COLO668 (cell line): ENCODE measurements around the gene KLF16.

Experiments used
- DNase-seq: peaks from one replicate; lab custom pipeline; 2025; ENCODE audit not compliant: unreplicated experiment; lab: John Stamatoyannopoulos, UW

Gene KLF16

GRCh38 chr19:1856698-1857603 lies 6.4 kb downstream of the KLF16 start:
- peak; percentile 90 for DNase-seq

GRCh38 chr19:1856345-1856697 lies 7.1 kb downstream of the KLF16 start:
- DNase-seq = no peak

GRCh38 chr19:1855828-1856255 lies 7.5 kb downstream of the KLF16 start:
- DNase-seq = peak; percentile 47

GRCh38 chr19:1855040-1855827 lies 8.1 kb downstream of the KLF16 start:
- DNase-seq = peak; percentile 94

GRCh38 chr19:1854542-1855039 lies 8.8 kb downstream of the KLF16 start:
- no peak for DNase-seq

- DNase-seq = no peak
These were observed 9.3 kb downstream of the KLF16 start for GRCh38 chr19:1854039-1854541.

- DNase-seq = peak; percentile 78
These were observed 9.9 kb downstream of the KLF16 start for GRCh38 chr19:1853295-1854038.

- no peak for DNase-seq
These were observed 10.7 kb downstream of the KLF16 start for GRCh38 chr19:1852581-1853128.

- DNase-seq = peak; percentile 7
These were observed 11.5 kb downstream of the KLF16 start for GRCh38 chr19:1851654-1852580.

GRCh38 chr19:1850809-1851653 lies 12.3 kb downstream of the KLF16 start:
- DNase-seq = peak; percentile 7

GRCh38 chr19:1849886-1850398 lies 13.4 kb downstream of the KLF16 start:
- DNase-seq = no peak

- DNase-seq = no peak
These were observed 14.3 kb downstream of the KLF16 start for GRCh38 chr19:1849132-1849474.

GRCh38 chr19:1848399-1849131 lies 14.8 kb downstream of the KLF16 start, which contains the start of gene REXO1:
REXO1 (minus strand) TSS chr19:1848483; CDS start chr19:1848358, 125 bp downstream.
- DNase-seq = peak; percentile 95

GRCh38 chr19:1847684-1848398 lies 15.5 kb downstream of the KLF16 start:
- peak; percentile 56 for DNase-seq

GRCh38 chr19:1847348-1847683 lies 16.1 kb downstream of the KLF16 start:
- DNase-seq = no peak

- peak; percentile 5 for DNase-seq
These were observed 16.7 kb downstream of the KLF16 start for GRCh38 chr19:1846517-1847204.

GRCh38 chr19:1845642-1846041 lies 17.7 kb downstream of the KLF16 start:
- no peak for DNase-seq
